ENCODE measurements around the gene JAG1.

DNA sequence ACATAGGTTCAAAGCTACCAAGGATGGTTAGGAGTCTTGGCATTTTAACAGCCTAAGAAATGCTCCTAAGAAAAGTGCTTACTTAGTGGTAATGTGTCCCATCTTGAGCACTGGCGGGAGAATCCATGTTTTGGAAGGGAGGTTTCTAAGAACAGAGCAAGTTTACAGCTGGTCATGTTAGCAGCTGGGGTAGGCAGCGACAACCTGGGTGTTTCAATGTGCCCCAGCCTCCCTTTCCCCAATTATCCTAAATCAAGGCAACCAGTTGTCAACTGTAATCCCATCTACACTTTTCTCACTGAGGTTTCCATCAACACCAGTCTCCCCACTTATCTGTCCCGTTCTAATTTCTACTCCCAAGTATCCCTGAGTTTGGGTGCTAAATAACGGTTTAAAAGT, 1.6 kb upstream of the JAG1 start:
- no peak for TF ChIP-seq EP300 (IDR thresholded peaks at IDR 0.05; ENCODE audit: borderline replicate concordance)
- TF ChIP-seq TEAD4 (IDR thresholded peaks at IDR 0.05) = no peak
- TF ChIP-seq, protein P1, sequence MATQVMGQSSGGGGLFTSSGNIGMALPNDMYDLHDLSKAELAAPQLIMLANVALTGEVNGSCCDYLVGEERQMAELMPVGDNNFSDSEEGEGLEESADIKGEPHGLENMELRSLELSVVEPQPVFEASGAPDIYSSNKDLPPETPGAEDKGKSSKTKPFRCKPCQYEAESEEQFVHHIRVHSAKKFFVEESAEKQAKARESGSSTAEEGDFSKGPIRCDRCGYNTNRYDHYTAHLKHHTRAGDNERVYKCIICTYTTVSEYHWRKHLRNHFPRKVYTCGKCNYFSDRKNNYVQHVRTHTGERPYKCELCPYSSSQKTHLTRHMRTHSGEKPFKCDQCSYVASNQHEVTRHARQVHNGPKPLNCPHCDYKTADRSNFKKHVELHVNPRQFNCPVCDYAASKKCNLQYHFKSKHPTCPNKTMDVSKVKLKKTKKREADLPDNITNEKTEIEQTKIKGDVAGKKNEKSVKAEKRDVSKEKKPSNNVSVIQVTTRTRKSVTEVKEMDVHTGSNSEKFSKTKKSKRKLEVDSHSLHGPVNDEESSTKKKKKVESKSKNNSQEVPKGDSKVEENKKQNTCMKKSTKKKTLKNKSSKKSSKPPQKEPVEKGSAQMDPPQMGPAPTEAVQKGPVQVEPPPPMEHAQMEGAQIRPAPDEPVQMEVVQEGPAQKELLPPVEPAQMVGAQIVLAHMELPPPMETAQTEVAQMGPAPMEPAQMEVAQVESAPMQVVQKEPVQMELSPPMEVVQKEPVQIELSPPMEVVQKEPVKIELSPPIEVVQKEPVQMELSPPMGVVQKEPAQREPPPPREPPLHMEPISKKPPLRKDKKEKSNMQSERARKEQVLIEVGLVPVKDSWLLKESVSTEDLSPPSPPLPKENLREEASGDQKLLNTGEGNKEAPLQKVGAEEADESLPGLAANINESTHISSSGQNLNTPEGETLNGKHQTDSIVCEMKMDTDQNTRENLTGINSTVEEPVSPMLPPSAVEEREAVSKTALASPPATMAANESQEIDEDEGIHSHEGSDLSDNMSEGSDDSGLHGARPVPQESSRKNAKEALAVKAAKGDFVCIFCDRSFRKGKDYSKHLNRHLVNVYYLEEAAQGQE (IDR thresholded peaks at IDR 0.05; ENCODE audit: low read depth) = no peak
- no peak for TF ChIP-seq RAD21 (IDR thresholded peaks at IDR 0.05; ENCODE audit: low read depth)
- no peak for TF ChIP-seq TAF1 (IDR thresholded peaks at IDR 0.05; ENCODE audit: low read depth)
- TF ChIP-seq EGR1 (IDR thresholded peaks at IDR 0.05) = no peak
- TF ChIP-seq, protein P2, sequence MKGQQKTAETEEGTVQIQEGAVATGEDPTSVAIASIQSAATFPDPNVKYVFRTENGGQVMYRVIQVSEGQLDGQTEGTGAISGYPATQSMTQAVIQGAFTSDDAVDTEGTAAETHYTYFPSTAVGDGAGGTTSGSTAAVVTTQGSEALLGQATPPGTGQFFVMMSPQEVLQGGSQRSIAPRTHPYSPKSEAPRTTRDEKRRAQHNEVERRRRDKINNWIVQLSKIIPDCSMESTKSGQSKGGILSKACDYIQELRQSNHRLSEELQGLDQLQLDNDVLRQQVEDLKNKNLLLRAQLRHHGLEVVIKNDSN (IDR thresholded peaks at IDR 0.05) = no peak
- TF ChIP-seq, protein P3, sequence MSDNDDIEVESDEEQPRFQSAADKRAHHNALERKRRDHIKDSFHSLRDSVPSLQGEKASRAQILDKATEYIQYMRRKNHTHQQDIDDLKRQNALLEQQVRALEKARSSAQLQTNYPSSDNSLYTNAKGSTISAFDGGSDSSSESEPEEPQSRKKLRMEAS (IDR thresholded peaks at IDR 0.05) = no peak
- TF ChIP-seq TCF12 (IDR thresholded peaks at IDR 0.05; ENCODE audit: low read depth) = no peak

Data from Ishikawa (cell line).